Measurements from ENCODE around the gene HAND1. TPM values are rescaled to one million over a fixed set of nuclear protein-coding genes. Genes with fewer than 3 reads are reported as not detected.
A peak's percentile ranks its signal among the peaks of the same experiment; 100 is the strongest.

HAND1 gene
- total RNA-seq, 1 donor from 2014 or later, result not detected

DNA sequence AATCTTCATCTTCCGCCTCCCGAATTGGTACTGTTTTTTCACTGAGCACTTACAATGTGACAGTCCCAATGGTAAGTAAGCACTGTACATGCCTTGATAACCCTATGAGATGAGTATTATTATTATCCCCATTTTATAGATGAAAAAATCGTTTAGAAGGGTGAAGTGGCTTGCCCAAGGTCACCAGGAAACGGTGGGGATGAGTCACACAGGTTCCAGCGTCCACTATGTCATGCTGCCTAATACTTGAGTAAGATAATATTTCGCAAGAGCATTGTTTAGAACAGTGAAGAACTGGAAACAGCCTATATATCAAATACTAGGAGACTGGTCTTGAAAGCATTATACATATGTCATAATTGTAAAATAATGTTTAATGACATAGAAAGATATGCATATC, 12.9 kb downstream of the HAND1 start:
- Mint-ChIP-seq H3K4me1 (no peaks in the 10 kb centered on the region), H3K36me3 (ENCODE audit: low read depth) (no peaks in the 10 kb centered on the region), H3K9me3 (no peaks in the 10 kb centered on the region), H3K4me3 (no peak overlapping the region), H3K27ac (ENCODE audit: unreplicated experiment) (no peak overlapping the region), H3K27me3 (ENCODE audit: low read depth) (peaks cover 45% of the 10 kb centered on the region)
- TF ChIP-seq, protein P1, sequence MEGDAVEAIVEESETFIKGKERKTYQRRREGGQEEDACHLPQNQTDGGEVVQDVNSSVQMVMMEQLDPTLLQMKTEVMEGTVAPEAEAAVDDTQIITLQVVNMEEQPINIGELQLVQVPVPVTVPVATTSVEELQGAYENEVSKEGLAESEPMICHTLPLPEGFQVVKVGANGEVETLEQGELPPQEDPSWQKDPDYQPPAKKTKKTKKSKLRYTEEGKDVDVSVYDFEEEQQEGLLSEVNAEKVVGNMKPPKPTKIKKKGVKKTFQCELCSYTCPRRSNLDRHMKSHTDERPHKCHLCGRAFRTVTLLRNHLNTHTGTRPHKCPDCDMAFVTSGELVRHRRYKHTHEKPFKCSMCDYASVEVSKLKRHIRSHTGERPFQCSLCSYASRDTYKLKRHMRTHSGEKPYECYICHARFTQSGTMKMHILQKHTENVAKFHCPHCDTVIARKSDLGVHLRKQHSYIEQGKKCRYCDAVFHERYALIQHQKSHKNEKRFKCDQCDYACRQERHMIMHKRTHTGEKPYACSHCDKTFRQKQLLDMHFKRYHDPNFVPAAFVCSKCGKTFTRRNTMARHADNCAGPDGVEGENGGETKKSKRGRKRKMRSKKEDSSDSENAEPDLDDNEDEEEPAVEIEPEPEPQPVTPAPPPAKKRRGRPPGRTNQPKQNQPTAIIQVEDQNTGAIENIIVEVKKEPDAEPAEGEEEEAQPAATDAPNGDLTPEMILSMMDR (conservative IDR thresholded peaks at IDR 0.05), result no peak
- DNase-seq (ENCODE audit: low read depth, low spot score), result no peak

DNA sequence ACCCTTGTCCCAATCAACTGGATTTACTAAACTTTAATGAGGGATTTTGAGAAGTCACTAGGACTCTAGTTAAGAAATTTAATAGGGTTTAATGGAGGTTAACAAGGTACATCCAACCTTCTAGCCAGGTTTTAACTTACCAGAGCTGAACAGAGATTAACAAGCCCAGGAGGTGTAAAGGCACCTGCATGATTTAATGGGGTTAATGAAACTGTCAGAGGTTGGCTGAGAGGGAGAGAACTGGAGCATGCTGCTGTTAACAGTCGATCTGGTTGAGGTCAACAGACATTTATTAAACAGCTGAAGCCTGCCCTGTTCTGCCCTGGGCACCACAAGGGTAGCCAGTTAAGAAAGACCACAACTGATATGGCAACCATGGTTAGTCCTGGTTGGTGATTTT, 13.6 kb downstream of the HAND1 start:
- no peak overlapping the region for H3K27ac Mint-ChIP-seq (ENCODE audit: unreplicated experiment)
- H3K4me1 Mint-ChIP-seq, result no peaks in the 10 kb centered on the region
- no peaks in the 10 kb centered on the region for H3K9me3 Mint-ChIP-seq
- DNase-seq (ENCODE audit: low read depth, low spot score), result no peak
- H3K4me3 Mint-ChIP-seq, result no peak overlapping the region
- peaks cover 39% of the 10 kb centered on the region for H3K27me3 Mint-ChIP-seq (ENCODE audit: low read depth)
- TF ChIP-seq, protein P1 (conservative IDR thresholded peaks at IDR 0.05), result no peak
- no peaks in the 10 kb centered on the region for H3K36me3 Mint-ChIP-seq (ENCODE audit: low read depth)

DNA sequence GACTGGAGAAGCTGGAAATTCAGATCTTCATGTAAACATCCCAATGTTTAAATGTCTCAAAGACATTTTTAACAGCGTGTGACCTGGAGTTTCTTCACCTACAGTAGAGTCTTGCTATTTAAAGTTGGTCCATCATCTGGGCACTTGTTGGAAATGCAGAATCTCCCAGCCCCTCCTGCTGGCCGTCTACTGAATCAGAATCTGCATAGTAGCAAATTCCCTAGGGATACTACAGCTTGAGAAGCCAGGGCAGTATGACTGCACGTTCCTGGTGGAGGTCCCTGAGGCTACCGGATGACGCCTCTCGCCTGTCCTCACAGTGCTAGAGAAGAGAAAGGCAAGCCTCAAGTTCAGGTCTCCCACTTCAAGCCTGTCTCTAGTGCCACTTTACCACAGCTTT, 16.5 kb downstream of the HAND1 start:
- TF ChIP-seq, protein P1 (conservative IDR thresholded peaks at IDR 0.05), result peak; percentile 14
- Mint-ChIP-seq H3K4me3 (no peak overlapping the region), H3K4me1 (no peaks in the 10 kb centered on the region), H3K27me3 (ENCODE audit: low read depth) (peaks cover 12% of the 10 kb centered on the region), H3K9me3 (no peaks in the 10 kb centered on the region), H3K36me3 (ENCODE audit: low read depth) (peaks cover 2% of the 10 kb centered on the region), H3K27ac (ENCODE audit: unreplicated experiment) (no peak overlapping the region)
- DNase-seq (ENCODE audit: low read depth, low spot score), result no peak

DNA sequence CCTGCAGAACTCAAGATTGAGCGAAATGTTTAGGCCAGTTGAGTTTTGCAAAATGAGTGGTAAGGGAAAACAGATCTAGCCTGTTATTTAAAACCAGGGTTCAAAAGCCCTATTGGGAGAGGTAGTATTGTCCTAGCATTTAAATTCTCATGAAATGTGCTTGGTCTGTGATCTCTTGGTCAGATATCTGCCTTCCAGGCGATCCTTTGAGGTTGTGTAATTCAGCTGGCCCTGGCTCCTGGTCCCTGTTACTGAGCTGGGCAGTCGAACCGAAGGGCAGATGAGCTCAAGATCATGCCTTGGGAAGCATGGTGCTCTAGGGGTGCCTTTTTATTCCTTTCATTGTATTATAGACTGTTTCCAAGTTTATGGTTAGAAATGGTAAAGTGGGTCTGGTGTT, 17.9 kb downstream of the HAND1 start:
- DNase-seq (ENCODE audit: low read depth, low spot score), result no peak
- Mint-ChIP-seq H3K4me3 (no peak overlapping the region), H3K27me3 (ENCODE audit: low read depth) (peaks cover 2% of the 10 kb centered on the region), H3K9me3 (no peaks in the 10 kb centered on the region), H3K27ac (ENCODE audit: unreplicated experiment) (no peak overlapping the region), H3K36me3 (ENCODE audit: low read depth) (peaks cover 6% of the 10 kb centered on the region), H3K4me1 (no peaks in the 10 kb centered on the region)
- TF ChIP-seq, protein P1 (conservative IDR thresholded peaks at IDR 0.05), result no peak

DNA sequence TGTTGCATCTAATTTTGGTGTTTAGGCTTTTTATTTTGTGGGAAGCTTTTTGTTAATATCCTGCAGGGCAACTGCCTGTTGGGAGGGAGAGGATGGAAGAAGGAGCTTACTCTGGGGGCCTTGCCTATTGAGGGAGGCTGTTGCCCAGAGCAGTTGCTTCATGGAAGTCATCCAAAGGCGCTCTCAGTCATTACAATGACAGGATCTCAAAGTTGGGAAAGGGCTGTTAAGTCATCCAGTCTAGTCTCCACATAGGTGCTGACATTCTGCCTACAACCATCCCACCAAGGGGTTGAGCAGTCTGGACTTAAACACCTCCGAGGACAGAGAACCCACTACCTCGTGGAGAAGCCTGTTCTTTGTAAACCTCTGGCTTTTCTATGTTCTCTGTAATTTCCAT, 19.0 kb downstream of the HAND1 start:
- H3K4me1 Mint-ChIP-seq, result no peaks in the 10 kb centered on the region
- TF ChIP-seq, protein P1 (conservative IDR thresholded peaks at IDR 0.05), result no peak
- no peaks in the 10 kb centered on the region for H3K9me3 Mint-ChIP-seq
- H3K27me3 Mint-ChIP-seq (ENCODE audit: low read depth), result no peaks in the 10 kb centered on the region
- no peak overlapping the region for H3K4me3 Mint-ChIP-seq
- no peak overlapping the region for H3K27ac Mint-ChIP-seq (ENCODE audit: unreplicated experiment)
- DNase-seq (ENCODE audit: low read depth, low spot score), result no peak
- H3K36me3 Mint-ChIP-seq (ENCODE audit: low read depth), result peaks cover 6% of the 10 kb centered on the region

DNA sequence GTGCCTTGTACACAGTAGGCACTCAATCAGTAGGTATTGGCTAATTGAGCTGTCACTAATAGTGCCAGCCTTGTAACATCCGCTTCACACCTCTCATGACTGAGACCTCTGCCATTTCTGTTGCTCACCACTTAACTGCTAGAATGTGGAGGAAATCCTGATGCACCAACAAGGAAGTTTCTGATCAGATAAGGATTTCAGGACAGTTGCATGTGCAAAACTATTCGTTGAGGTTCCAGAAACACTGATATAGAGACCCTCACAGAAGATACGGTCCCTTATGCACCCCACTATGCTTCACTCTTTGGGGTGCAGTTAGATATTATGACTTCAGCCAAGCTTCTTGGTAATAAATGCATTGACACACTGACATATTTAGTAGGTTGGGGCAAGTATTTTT, 21.5 kb downstream of the HAND1 start:
- TF ChIP-seq, protein P1 (conservative IDR thresholded peaks at IDR 0.05), result no peak
- H3K9me3 Mint-ChIP-seq, result no peaks in the 10 kb centered on the region

More for the DNA sequence above, 21.5 kb downstream of the HAND1 start:
- Mint-ChIP-seq H3K27ac (ENCODE audit: unreplicated experiment) (no peak overlapping the region), H3K36me3 (ENCODE audit: low read depth) (peaks cover 15% of the 10 kb centered on the region), H3K4me3 (no peak overlapping the region), H3K27me3 (ENCODE audit: low read depth) (no peaks in the 10 kb centered on the region), H3K4me1 (peaks cover 11% of the 10 kb centered on the region)
- DNase-seq (ENCODE audit: low read depth, low spot score), result no peak

All from neural crest cell (in vitro differentiated cells).